MV-4-11 (cell line): ENCODE results near the gene MEG3.

Experiments
- DNase-seq: peaks from one replicate; lab custom pipeline; 2025; lab: John Stamatoyannopoulos, UW

MEG3 gene

GRCh38 chr14:100898935-100899883 lies 73.3 kb downstream of the MEG3 start:
- DNase-seq: no peak

- no peak for DNase-seq
Observed at GRCh38 chr14:100899884-100900771, 74.2 kb downstream of the MEG3 start.

- no peak for DNase-seq
Observed at GRCh38 chr14:100900837-100901390, 75.0 kb downstream of the MEG3 start.

- DNase-seq: no peak
Observed at GRCh38 chr14:100901391-100902183, 75.7 kb downstream of the MEG3 start.

- no peak for DNase-seq
Observed at GRCh38 chr14:100902295-100903133, 76.6 kb downstream of the MEG3 start.

GRCh38 chr14:100903134-100903468 lies 77.2 kb downstream of the MEG3 start:
- no peak for DNase-seq

- no peak for DNase-seq
Observed at GRCh38 chr14:100903672-100904185, 77.8 kb downstream of the MEG3 start, which contains the start of gene RTL1. Gene RTL1 (minus strand): TSS chr14:100903722. CDS start chr14:100884788, 18,934 bp downstream.

- DNase-seq: no peak
Observed at GRCh38 chr14:100904307-100905087, 78.6 kb downstream of the MEG3 start.

- no peak for DNase-seq
Observed at GRCh38 chr14:100905166-100905565, 79.2 kb downstream of the MEG3 start.

GRCh38 chr14:100906420-100906819 lies 80.5 kb downstream of the MEG3 start:
- no peak for DNase-seq

GRCh38 chr14:100907240-100907639 lies 81.3 kb downstream of the MEG3 start:
- DNase-seq: no peak

- no peak for DNase-seq
Observed at GRCh38 chr14:100909439-100909838, 83.5 kb downstream of the MEG3 start.
